GM12878 (cell line): Measurements from ENCODE around the gene C6orf89. TPM values are rescaled to one million over a fixed set of nuclear protein-coding genes. Genes with fewer than 3 reads are reported as not detected.

Experiments
- CBFB ChIP-seq: IDR thresholded peaks from 2 replicates; pipeline ENCODE4 v1.6.1; 2016; ENCODE audit warnings: antibody characterized with exemption, low read depth
- DPF2 ChIP-seq: fragments of 450-650 bp; IDR thresholded peaks from 2 replicates; pipeline ENCODE4 v1.6.1; 2017; ENCODE audit warnings: mild to moderate bottlenecking
- ELK1 ChIP-seq: IDR thresholded peaks from 2 replicates; pipeline ENCODE4 v1.6.1; 2012; ENCODE audit warnings: low read depth, low read length, improper control_type of control experiment
- HCFC1 ChIP-seq: fragments of 150-350 bp; IDR thresholded peaks from 2 replicates; pipeline ENCODE4 v1.6.1; 2014; ENCODE audit warnings: low read length
- KDM1A ChIP-seq: fragments of 200-600 bp; sonication (generic); IDR thresholded peaks from 2 replicates; pipeline ENCODE4 v1.6.1; 2016; ENCODE audit warnings: borderline replicate concordance
- MEF2B ChIP-seq: fragments of 450-650 bp; IDR thresholded peaks from 2 replicates; pipeline ENCODE4 v1.6.1; 2018; ENCODE audit warnings: mild to moderate bottlenecking, moderate library complexity; ENCODE audit not compliant: partially characterized antibody, poor library complexity, severe bottlenecking
- MYB ChIP-seq: fragments of 150-350 bp; IDR thresholded peaks from 2 replicates; pipeline ENCODE4 v1.6.1; 2014; ENCODE audit warnings: mild to moderate bottlenecking, low read depth, low read length, borderline replicate concordance
- NFIC ChIP-seq: IDR thresholded peaks from 2 replicates; pipeline ENCODE4 v1.6.1; 2012; ENCODE audit warnings: low read depth, mild to moderate bottlenecking, inconsistent platforms, low read length, moderate library complexity
- NFXL1 ChIP-seq: fragments of 450-650 bp; IDR thresholded peaks from 2 replicates; pipeline ENCODE4 v1.6.1; 2017; ENCODE audit warnings: antibody characterized with exemption, mild to moderate bottlenecking, borderline replicate concordance
- POLR2A ChIP-seq: IDR thresholded peaks from 2 replicates; pipeline ENCODE4 v1.6.1; 2011; ENCODE audit warnings: low read depth, mild to moderate bottlenecking, low read length
- RBBP5 ChIP-seq: fragments of 200-600 bp; sonication (generic); conservative IDR thresholded peaks from 2 replicates; pipeline ENCODE4 v1.6.1; 2016
- RELA ChIP-seq: fragments of 450-650 bp; IDR thresholded peaks from 2 replicates; pipeline ENCODE4 v1.8.0; 2014; ENCODE audit warnings: borderline replicate concordance; ENCODE audit not compliant: partially characterized antibody
- REST ChIP-seq: IDR thresholded peaks from 2 replicates; pipeline ENCODE4 v1.6.1; 2012; ENCODE audit warnings: mild to moderate bottlenecking, low read depth, low read length
- STAT3 ChIP-seq: IDR thresholded peaks from 2 replicates; pipeline ENCODE4 v1.6.1; 2011; ENCODE audit warnings: low read depth, low read length, improper control_type of control experiment
- TAF1 ChIP-seq: IDR thresholded peaks from 2 replicates; pipeline ENCODE4 v1.6.1; 2011; ENCODE audit warnings: mild to moderate bottlenecking, low read depth, low read length, borderline replicate concordance
- ZSCAN29 ChIP-seq: fragments of 450-650 bp; IDR thresholded peaks from 2 replicates; pipeline ENCODE4 v1.6.1; 2017; ENCODE audit warnings: mild to moderate bottlenecking, moderate library complexity
- polyA plus RNA-seq, 11 experiments: library from polyadenylated mRNA; depleted of rRNA in 4 of 11; unstranded in 6 of 11; stranded (reverse) in 5 of 11; fragments of >200 nt; fragmentation: Nextera tagmentation in 4 of 11; fragmentation: Illumina TruSeq in 1 of 11; extraction: Ambion mirVana in 4 of 11; extraction: Trizol in 1 of 11; gene quantifications; 1 replicate in 1 of 11; 2 replicates in 10 of 11; pipeline versions ENCODE4 v1.2.1 to v1.2.3, GENCODE V29; 2011 to 2016; ENCODE audit warnings: inconsistent platforms in 2 of 11, missing spikeins in 2 of 11, low read depth in 1 of 11
- total RNA-seq, 4 experiments: library from RNA; depleted of rRNA in 3 of 4; stranded (reverse); fragments of >200 nt in 3 of 4; fragmentation: Illumina TruSeq in 1 of 4; extraction: Trizol in 1 of 4; gene quantifications; 2 replicates each; pipeline versions ENCODE4 v1.2.1 to v1.2.3, GENCODE V29; 2013 to 2021
- TF ChIP-seq, protein P1 (sequence below): fragments of 450-650 bp; IDR thresholded peaks from 2 replicates; pipeline ENCODE4 v1.6.1; 2016; ENCODE audit warnings: mild to moderate bottlenecking
- TF ChIP-seq, protein P2 (sequence below): fragments of 450-650 bp; IDR thresholded peaks from 2 replicates; pipeline ENCODE4 v1.6.1; 2016; ENCODE audit warnings: mild to moderate bottlenecking
- TF ChIP-seq, protein P3 (sequence below): fragments of 450-650 bp; IDR thresholded peaks from 2 replicates; pipeline ENCODE4 v1.6.1; 2016; ENCODE audit warnings: mild to moderate bottlenecking, moderate library complexity, borderline replicate concordance

The C6orf89 gene
- total and polyA plus RNA-seq, 10 of the 15 experiments (the other 5 are each of a cell fraction or from before 2014, with no cell fraction given): 10.8 to 42.7 (median 28.6) TPM

DNA sequence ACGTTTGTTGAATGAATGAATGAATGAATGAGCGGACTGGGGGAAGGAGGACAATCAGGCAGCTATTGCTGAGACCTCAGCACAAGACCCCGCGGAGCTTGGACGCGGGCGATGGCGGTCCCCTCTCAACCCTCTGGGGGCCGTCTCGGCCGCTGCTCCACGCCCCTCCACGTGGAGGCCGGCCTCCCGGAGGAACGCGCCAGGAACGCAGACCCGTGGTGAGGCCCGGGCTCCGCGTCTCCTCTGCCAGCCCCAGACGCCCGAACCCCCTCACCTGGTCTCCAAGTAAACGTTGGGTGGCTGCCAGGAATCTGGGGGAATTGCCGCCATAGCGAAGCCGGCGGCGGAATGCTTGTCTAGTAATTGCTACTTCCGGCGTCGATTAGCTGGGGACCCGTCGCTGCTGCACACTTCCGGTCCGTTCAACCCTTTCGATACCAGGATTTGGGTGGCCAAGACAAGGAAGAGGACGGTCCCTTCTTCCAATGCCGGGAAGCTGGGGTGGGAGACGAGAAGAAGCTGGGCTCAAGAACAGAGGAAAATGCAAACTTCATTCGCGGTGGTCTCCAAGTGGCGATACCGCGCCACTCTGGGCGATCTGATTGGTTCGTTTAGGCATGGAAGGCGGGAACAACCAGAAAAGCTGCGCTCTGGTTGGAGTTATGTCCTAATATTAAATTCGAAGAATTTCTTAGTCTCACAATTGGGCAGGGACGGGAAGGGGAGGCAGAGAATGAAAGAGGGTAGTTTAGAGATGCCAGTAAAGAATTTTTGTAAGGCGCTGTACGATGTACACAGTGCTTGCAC, 11.1 kb upstream of the C6orf89 start, which contains the start of gene PPIL1 (continued):
- TF ChIP-seq REST: no peak
- TF ChIP-seq DPF2: peak; percentile 67
- no peak for TF ChIP-seq NFXL1
- TF ChIP-seq MEF2B: peak; percentile 81
- peak; percentile 81 for TF ChIP-seq TAF1
- peak; percentile 90 for TF ChIP-seq ELK1
- no peak for TF ChIP-seq KDM1A
- TF ChIP-seq STAT3: no peak
- TF ChIP-seq NFIC: no peak; the same call in 1 of the 2 replicates
- TF ChIP-seq, protein P1, sequence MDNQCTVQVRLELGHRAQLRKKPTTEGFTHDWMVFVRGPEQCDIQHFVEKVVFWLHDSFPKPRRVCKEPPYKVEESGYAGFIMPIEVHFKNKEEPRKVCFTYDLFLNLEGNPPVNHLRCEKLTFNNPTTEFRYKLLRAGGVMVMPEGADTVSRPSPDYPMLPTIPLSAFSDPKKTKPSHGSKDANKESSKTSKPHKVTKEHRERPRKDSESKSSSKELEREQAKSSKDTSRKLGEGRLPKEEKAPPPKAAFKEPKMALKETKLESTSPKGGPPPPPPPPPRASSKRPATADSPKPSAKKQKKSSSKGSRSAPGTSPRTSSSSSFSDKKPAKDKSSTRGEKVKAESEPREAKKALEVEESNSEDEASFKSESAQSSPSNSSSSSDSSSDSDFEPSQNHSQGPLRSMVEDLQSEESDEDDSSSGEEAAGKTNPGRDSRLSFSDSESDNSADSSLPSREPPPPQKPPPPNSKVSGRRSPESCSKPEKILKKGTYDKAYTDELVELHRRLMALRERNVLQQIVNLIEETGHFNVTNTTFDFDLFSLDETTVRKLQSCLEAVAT: peak; percentile 57; the same call in 1 of the 2 replicates
- TF ChIP-seq HCFC1: peak; percentile 74
- TF ChIP-seq, protein P2, sequence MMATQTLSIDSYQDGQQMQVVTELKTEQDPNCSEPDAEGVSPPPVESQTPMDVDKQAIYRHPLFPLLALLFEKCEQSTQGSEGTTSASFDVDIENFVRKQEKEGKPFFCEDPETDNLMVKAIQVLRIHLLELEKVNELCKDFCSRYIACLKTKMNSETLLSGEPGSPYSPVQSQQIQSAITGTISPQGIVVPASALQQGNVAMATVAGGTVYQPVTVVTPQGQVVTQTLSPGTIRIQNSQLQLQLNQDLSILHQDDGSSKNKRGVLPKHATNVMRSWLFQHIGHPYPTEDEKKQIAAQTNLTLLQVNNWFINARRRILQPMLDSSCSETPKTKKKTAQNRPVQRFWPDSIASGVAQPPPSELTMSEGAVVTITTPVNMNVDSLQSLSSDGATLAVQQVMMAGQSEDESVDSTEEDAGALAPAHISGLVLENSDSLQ: peak; percentile 77
- no peak for TF ChIP-seq MYB
- TF ChIP-seq RELA: peak; percentile 83
- TF ChIP-seq CBFB: peak; percentile 47; the same call in 1 of the 2 replicates
- peak; percentile 81 for TF ChIP-seq POLR2A
- TF ChIP-seq RBBP5: no peak
- TF ChIP-seq, protein P3, sequence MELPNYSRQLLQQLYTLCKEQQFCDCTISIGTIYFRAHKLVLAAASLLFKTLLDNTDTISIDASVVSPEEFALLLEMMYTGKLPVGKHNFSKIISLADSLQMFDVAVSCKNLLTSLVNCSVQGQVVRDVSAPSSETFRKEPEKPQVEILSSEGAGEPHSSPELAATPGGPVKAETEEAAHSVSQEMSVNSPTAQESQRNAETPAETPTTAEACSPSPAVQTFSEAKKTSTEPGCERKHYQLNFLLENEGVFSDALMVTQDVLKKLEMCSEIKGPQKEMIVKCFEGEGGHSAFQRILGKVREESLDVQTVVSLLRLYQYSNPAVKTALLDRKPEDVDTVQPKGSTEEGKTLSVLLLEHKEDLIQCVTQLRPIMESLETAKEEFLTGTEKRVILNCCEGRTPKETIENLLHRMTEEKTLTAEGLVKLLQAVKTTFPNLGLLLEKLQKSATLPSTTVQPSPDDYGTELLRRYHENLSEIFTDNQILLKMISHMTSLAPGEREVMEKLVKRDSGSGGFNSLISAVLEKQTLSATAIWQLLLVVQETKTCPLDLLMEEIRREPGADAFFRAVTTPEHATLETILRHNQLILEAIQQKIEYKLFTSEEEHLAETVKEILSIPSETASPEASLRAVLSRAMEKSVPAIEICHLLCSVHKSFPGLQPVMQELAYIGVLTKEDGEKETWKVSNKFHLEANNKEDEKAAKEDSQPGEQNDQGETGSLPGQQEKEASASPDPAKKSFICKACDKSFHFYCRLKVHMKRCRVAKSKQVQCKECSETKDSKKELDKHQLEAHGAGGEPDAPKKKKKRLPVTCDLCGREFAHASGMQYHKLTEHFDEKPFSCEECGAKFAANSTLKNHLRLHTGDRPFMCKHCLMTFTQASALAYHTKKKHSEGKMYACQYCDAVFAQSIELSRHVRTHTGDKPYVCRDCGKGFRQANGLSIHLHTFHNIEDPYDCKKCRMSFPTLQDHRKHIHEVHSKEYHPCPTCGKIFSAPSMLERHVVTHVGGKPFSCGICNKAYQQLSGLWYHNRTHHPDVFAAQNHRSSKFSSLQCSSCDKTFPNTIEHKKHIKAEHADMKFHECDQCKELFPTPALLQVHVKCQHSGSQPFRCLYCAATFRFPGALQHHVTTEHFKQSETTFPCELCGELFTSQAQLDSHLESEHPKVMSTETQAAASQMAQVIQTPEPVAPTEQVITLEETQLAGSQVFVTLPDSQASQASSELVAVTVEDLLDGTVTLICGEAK: peak; percentile 100
- no peak for TF ChIP-seq ZSCAN29
